Measurements from ENCODE around the gene TMEM187. TPM values are rescaled to one million over a fixed set of nuclear protein-coding genes. Genes with fewer than 3 reads are reported as not detected.

TMEM187 gene
- polyA plus RNA-seq, 10 donors = 2.6 to 7.9 (median 5.4) TPM

Other genes starting within 250 kb of the TMEM187 start
- 10 to 100 TPM; 69.1 to 91.2 (median 73.2) TPM for gene BCAP31, start 248.4 kb upstream of the TMEM187 start, polyA plus RNA-seq (ENCODE audit: insufficient read length in 10 of 10)
- 1 to 10 TPM; 7.0 to 9.9 (median 8.6) TPM for gene ABCD1, start 247.9 kb upstream of the TMEM187 start, polyA plus RNA-seq (ENCODE audit: insufficient read length in 10 of 10)
- gene PLXNB3, start 208.5 kb upstream of the TMEM187 start, polyA plus RNA-seq (ENCODE audit: insufficient read length in 10 of 10) = 1 to 10 TPM in 9 of 10 donors, under 1 TPM in 1; 0.97 to 7.8 (median 3.8) TPM
- 100 to 1,000 TPM; 116 to 277 (median 198) TPM for gene SRPK3, start 191.7 kb upstream of the TMEM187 start, polyA plus RNA-seq (ENCODE audit: insufficient read length in 10 of 10)
- gene IDH3G, start 178.4 kb upstream of the TMEM187 start, polyA plus RNA-seq (ENCODE audit: insufficient read length in 10 of 10) = 10 to 100 TPM; 40.6 to 55.9 (median 44.3) TPM
- gene SSR4, start 178.1 kb upstream of the TMEM187 start, polyA plus RNA-seq (ENCODE audit: insufficient read length in 10 of 10) = 100 to 1,000 TPM; 101 to 153 (median 115) TPM
- gene PDZD4, start 142.2 kb upstream of the TMEM187 start, polyA plus RNA-seq (ENCODE audit: insufficient read length in 10 of 10) = 1 to 10 TPM; 2.6 to 5.5 (median 3.5) TPM
- 1 to 10 TPM; 1.8 to 7.4 (median 3.0) TPM for gene L1CAM, start 86.6 kb upstream of the TMEM187 start, polyA plus RNA-seq (ENCODE audit: insufficient read length in 10 of 10)
- gene AVPR2, start 68.1 kb upstream of the TMEM187 start, polyA plus RNA-seq (ENCODE audit: insufficient read length in 10 of 10) = 1 to 10 TPM in 3 of 10 donors, under 1 TPM in 7; 0.48 to 1.2 (median 0.76) TPM
- 10 to 100 TPM; 14.7 to 28.5 (median 19.5) TPM for gene ARHGAP4, start 46.5 kb upstream of the TMEM187 start, polyA plus RNA-seq (ENCODE audit: insufficient read length in 10 of 10)
- 10 to 100 TPM; 58.4 to 69.5 (median 61.9) TPM for gene NAA10, start 37.7 kb upstream of the TMEM187 start, polyA plus RNA-seq (ENCODE audit: insufficient read length in 10 of 10)
- 1 to 10 TPM; 1.9 to 6.5 (median 3.0) TPM for gene RENBP, start 28.1 kb upstream of the TMEM187 start, polyA plus RNA-seq (ENCODE audit: insufficient read length in 10 of 10)
- 10 to 100 TPM; 24.8 to 41.3 (median 32.2) TPM for gene HCFC1, start 936 bp upstream of the TMEM187 start, polyA plus RNA-seq (ENCODE audit: insufficient read length in 10 of 10)
- gene IRAK1, start 47.1 kb downstream of the TMEM187 start, polyA plus RNA-seq (ENCODE audit: insufficient read length in 10 of 10) = 10 to 100 TPM; 32.5 to 61.0 (median 46.7) TPM
- 10 to 100 TPM; 16.0 to 26.0 (median 19.9) TPM for gene MECP2, start 125.0 kb downstream of the TMEM187 start, polyA plus RNA-seq (ENCODE audit: insufficient read length in 10 of 10)
- not detected for gene OPN1LW, start 171.5 kb downstream of the TMEM187 start, polyA plus RNA-seq (ENCODE audit: insufficient read length in 10 of 10)
- gene OPN1MW, start 209.8 kb downstream of the TMEM187 start, polyA plus RNA-seq (ENCODE audit: insufficient read length in 10 of 10) = not detected
- not detected for gene OPN1MW2, start 247.0 kb downstream of the TMEM187 start, polyA plus RNA-seq (ENCODE audit: insufficient read length in 10 of 10)